Mesendoderm (in vitro differentiated cells): ENCODE results near the gene CFAP61.
A peak's percentile ranks its signal among the peaks of the same experiment; 100 is the strongest.

Source experiments
- DNase-seq: peaks from one replicate; pipeline ENCODE4 v3.0.0; 2013
- H2AK5ac ChIP-seq: 2 replicates; pipeline ENCODE4 v1.6.1; 2013; ENCODE audit warnings: low read length, inconsistent platforms
- H2BK120ac ChIP-seq: 2 replicates; pipeline ENCODE4 v1.6.1; 2013; ENCODE audit warnings: low read depth, mild to moderate bottlenecking, low read length, moderate library complexity, mixed read lengths
- H2BK15ac ChIP-seq: replicated peaks from 2 replicates; pipeline ENCODE4 v1.6.1; 2013; ENCODE audit warnings: low read depth, mild to moderate bottlenecking, moderate library complexity
- H2BK5ac ChIP-seq: 2 replicates; pipeline ENCODE4 v1.6.1; 2013; ENCODE audit warnings: low read length, inconsistent platforms
- H3K18ac ChIP-seq: 2 replicates; pipeline ENCODE4 v1.6.1; 2013; ENCODE audit warnings: mild to moderate bottlenecking, low read length, mixed read lengths
- H3K23ac ChIP-seq: one replicate; pipeline ENCODE4 v1.6.1; 2013; ENCODE audit warnings: low read length
- H3K27ac ChIP-seq: 2 replicates; pipeline ENCODE4 v1.5.1; 2013; ENCODE audit warnings: low read depth, mild to moderate bottlenecking, inconsistent platforms, low read length, moderate library complexity
- H3K27me3 ChIP-seq: 2 replicates; pipeline ENCODE4 v1.6.1; 2013; ENCODE audit warnings: low read length, control low read depth, mild to moderate bottlenecking, inconsistent platforms; ENCODE audit not compliant: insufficient read depth, poor library complexity
- H3K36me3 ChIP-seq: 2 replicates; pipeline ENCODE4 v1.6.1; 2013; ENCODE audit warnings: low read length, inconsistent platforms; ENCODE audit not compliant: control insufficient read depth, insufficient read depth
- H3K4ac ChIP-seq: one replicate; pipeline ENCODE4 v1.6.1; 2013; ENCODE audit warnings: low read depth, mild to moderate bottlenecking, low read length, moderate library complexity
- H3K4me1 ChIP-seq: 2 replicates; pipeline ENCODE4 v1.6.1; 2013; ENCODE audit warnings: low read depth, low read length, inconsistent platforms; ENCODE audit not compliant: control insufficient read depth
- H3K4me2 ChIP-seq: 2 replicates; pipeline ENCODE4 v1.6.1; 2013; ENCODE audit warnings: low read length
- H3K4me3 ChIP-seq: 2 replicates; pipeline ENCODE4 v1.5.1; 2013; ENCODE audit warnings: mild to moderate bottlenecking, low read length
- H3K56ac ChIP-seq: one replicate; pipeline ENCODE4 v1.6.1; 2013; ENCODE audit warnings: low read length
- H3K79me1 ChIP-seq: 2 replicates; pipeline ENCODE4 v1.6.1; 2013; ENCODE audit warnings: low read length, inconsistent platforms
- H3K79me2 ChIP-seq: 2 replicates; pipeline ENCODE4 v1.6.1; 2013; ENCODE audit warnings: mild to moderate bottlenecking, low read length; ENCODE audit not compliant: control insufficient read depth, insufficient read depth
- H3K9ac ChIP-seq: 2 replicates; pipeline ENCODE4 v1.6.1; 2013; ENCODE audit warnings: low read length, inconsistent platforms
- H4K5ac ChIP-seq: one replicate; pipeline ENCODE4 v1.6.1; 2013; ENCODE audit warnings: low read length
- H4K8ac ChIP-seq: one replicate; pipeline ENCODE4 v1.6.1; 2013; ENCODE audit warnings: low read depth, mild to moderate bottlenecking, control low read depth, low read length, moderate library complexity
- WGBS: extraction: QIAGEN DNeasy Blood & Tissue Kit; methylation state at CpG from one replicate; pipeline ENCODE4 v1.1.7; 2013; ENCODE audit warnings: low lambda C conversion rate, missing lambda C conversion rate; ENCODE audit not compliant: insufficient coverage; ENCODE audit errors: extremely low coverage; 5-methylcytosine and 5-hydroxymethylcytosine counted together

The CFAP61 gene

GRCh38 chr20:20038586-20038985 is 13.7 kb upstream of the CFAP61 start:
- Histone ChIP-seq H3K27ac (no peak overlapping the region), H3K4me2 (no peak overlapping the region), H3K27me3 (no peaks in the 10 kb centered on the region), H2BK5ac (no peak overlapping the region), H4K8ac (no peak overlapping the region), H3K79me2 (no peaks in the 10 kb centered on the region), H4K5ac (no peak overlapping the region), H2BK120ac (no peak overlapping the region), H2BK15ac (no peak overlapping the region), H3K4me3 (no peak overlapping the region), H3K18ac (no peak overlapping the region), H3K23ac (no peak overlapping the region), H3K9ac (no peak overlapping the region), H3K36me3 (peaks cover 6% of the 10 kb centered on the region), H3K56ac (no peak overlapping the region), H3K4me1 (no peaks in the 10 kb centered on the region), H2AK5ac (no peak overlapping the region), H3K4ac (no peak overlapping the region), H3K79me1 (no peaks in the 10 kb centered on the region)
- no CpG with 5 or more reads among the region's 6 CpGs for WGBS
- DNase-seq: no peak

GRCh38 chr20:20039752-20040387 is 12.5 kb upstream of the CFAP61 start:
- Histone ChIP-seq H3K79me2 (no peaks in the 10 kb centered on the region), H2BK120ac (no peak overlapping the region), H3K18ac (no peak overlapping the region), H3K56ac (no peak overlapping the region), H3K9ac (no peak overlapping the region), H4K5ac (no peak overlapping the region), H4K8ac (no peak overlapping the region), H3K4me1 (no peaks in the 10 kb centered on the region), H2BK5ac (no peak overlapping the region), H3K4ac (no peak overlapping the region), H3K4me3 (no peak overlapping the region), H3K79me1 (no peaks in the 10 kb centered on the region), H2AK5ac (no peak overlapping the region), H3K23ac (no peak overlapping the region), H2BK15ac (no peak overlapping the region), H3K36me3 (peaks cover 6% of the 10 kb centered on the region), H3K27ac (no peak overlapping the region), H3K27me3 (no peaks in the 10 kb centered on the region), H3K4me2 (no peak overlapping the region)
- no peak for DNase-seq
- WGBS: no CpG with 5 or more reads among the region's 6 CpGs

- H3K4me3 ChIP-seq: peak overlapping the region; percentile 98
- peak overlapping the region; percentile 48 for H3K4me2 ChIP-seq
- H4K8ac ChIP-seq: no peak overlapping the region
- no peak overlapping the region for H3K4ac ChIP-seq
- DNase-seq: no peak
- peaks cover 2% of the 10 kb centered on the region for H3K79me1 ChIP-seq
- H3K27me3 ChIP-seq: no peaks in the 10 kb centered on the region
- H3K56ac ChIP-seq: peak overlapping the region; percentile 94
- no CpG with 5 or more reads among the region's 13 CpGs for WGBS
- H3K79me2 ChIP-seq: peaks cover 8% of the 10 kb centered on the region
- peak overlapping the region; percentile 89 for H3K9ac ChIP-seq
- H3K18ac ChIP-seq: no peak overlapping the region
- H2BK15ac ChIP-seq: no peak overlapping the region
- peaks cover 4% of the 10 kb centered on the region for H3K36me3 ChIP-seq
- H4K5ac ChIP-seq: no peak overlapping the region
- no peak overlapping the region for H3K27ac ChIP-seq
- H2BK5ac ChIP-seq: no peak overlapping the region
- H3K4me1 ChIP-seq: no peaks in the 10 kb centered on the region
- H2AK5ac ChIP-seq: no peak overlapping the region
- no peak overlapping the region for H2BK120ac ChIP-seq
- no peak overlapping the region for H3K23ac ChIP-seq
Measured at GRCh38 chr20:20051767-20052073, 612 bp upstream of the CFAP61 start.

GRCh38 chr20:20060234-20060998 is 8.1 kb downstream of the CFAP61 start:
- WGBS: no CpG with 5 or more reads among the region's 6 CpGs
- Histone ChIP-seq H3K4ac (no peak overlapping the region), H3K36me3 (no peaks in the 10 kb centered on the region), H3K4me3 (no peak overlapping the region), H3K56ac (no peak overlapping the region), H2AK5ac (no peak overlapping the region), H2BK120ac (no peak overlapping the region), H3K9ac (no peak overlapping the region), H3K27ac (no peak overlapping the region), H3K79me1 (no peaks in the 10 kb centered on the region), H3K4me2 (no peak overlapping the region), H4K8ac (no peak overlapping the region), H3K27me3 (no peaks in the 10 kb centered on the region), H3K79me2 (no peaks in the 10 kb centered on the region), H4K5ac (no peak overlapping the region), H3K23ac (no peak overlapping the region), H3K18ac (no peak overlapping the region), H2BK15ac (no peak overlapping the region), H3K4me1 (no peaks in the 10 kb centered on the region), H2BK5ac (no peak overlapping the region)
- no peak for DNase-seq

- Histone ChIP-seq H3K79me2 (no peaks in the 10 kb centered on the region), H2BK15ac (no peak overlapping the region)
- WGBS: no CpG with 5 or more reads among the region's 12 CpGs
Measured at GRCh38 chr20:20063941-20064702, 11.8 kb downstream of the CFAP61 start.

More at GRCh38 chr20:20063941-20064702, 11.8 kb downstream of the CFAP61 start:
- Histone ChIP-seq H3K36me3 (no peaks in the 10 kb centered on the region), H2BK5ac (no peak overlapping the region), H4K5ac (no peak overlapping the region), H3K79me1 (no peaks in the 10 kb centered on the region), H3K9ac (no peak overlapping the region), H3K27me3 (no peaks in the 10 kb centered on the region), H2BK120ac (no peak overlapping the region), H3K4me1 (no peaks in the 10 kb centered on the region), H3K4ac (no peak overlapping the region), H3K23ac (no peak overlapping the region), H3K4me3 (no peak overlapping the region), H3K18ac (no peak overlapping the region), H4K8ac (no peak overlapping the region), H2AK5ac (no peak overlapping the region), H3K4me2 (no peak overlapping the region), H3K27ac (no peak overlapping the region), H3K56ac (no peak overlapping the region)
- DNase-seq: no peak
